Panc1 (cell line): ENCODE data around the gene UPK3BL2.
"Not testable (repeated sequence)": the region's sequence is repeated elsewhere in the genome, so short reads cannot be mapped to it uniquely, and the experiment has no call there.

ENCODE experiments used
- CTCF ChIP-seq: fragments of 450-650 bp; IDR thresholded peaks from 2 replicates; pipeline ENCODE4 v1.5.1; 2017; ENCODE audit warnings: mild to moderate bottlenecking
- POLR2AphosphoS5 ChIP-seq: IDR thresholded peaks from 2 replicates; pipeline ENCODE4 v1.6.1; 2012; ENCODE audit warnings: mild to moderate bottlenecking, low read depth, low read length, moderate library complexity

- TF ChIP-seq CTCF, POLR2AphosphoS5: not testable (repeated sequence)
Measured at GRCh38 chr7:102581722-102582121, 38.2 kb upstream of the UPK3BL2 start.
